ENCODE measurements around the gene IL1RAPL1.

- TF ChIP-seq CTCF (conservative IDR thresholded peaks at IDR 0.05; ENCODE audit: low read length) (no peak), EZH2phosphoT487 (IDR thresholded peaks at IDR 0.05; ENCODE audit: borderline replicate concordance) (no peak)
These were observed 1060.9 kb downstream of the IL1RAPL1 start for GRCh38 chrX:29648161-29648560.
